Measurements from ENCODE around the gene RAX2. TPM values are rescaled to one million over a fixed set of nuclear protein-coding genes. Genes with fewer than 3 reads are reported as not detected.

The RAX2 gene
- total RNA-seq, result not detected in 2 replicates
- long read RNA-seq, result 0 reads

DNA sequence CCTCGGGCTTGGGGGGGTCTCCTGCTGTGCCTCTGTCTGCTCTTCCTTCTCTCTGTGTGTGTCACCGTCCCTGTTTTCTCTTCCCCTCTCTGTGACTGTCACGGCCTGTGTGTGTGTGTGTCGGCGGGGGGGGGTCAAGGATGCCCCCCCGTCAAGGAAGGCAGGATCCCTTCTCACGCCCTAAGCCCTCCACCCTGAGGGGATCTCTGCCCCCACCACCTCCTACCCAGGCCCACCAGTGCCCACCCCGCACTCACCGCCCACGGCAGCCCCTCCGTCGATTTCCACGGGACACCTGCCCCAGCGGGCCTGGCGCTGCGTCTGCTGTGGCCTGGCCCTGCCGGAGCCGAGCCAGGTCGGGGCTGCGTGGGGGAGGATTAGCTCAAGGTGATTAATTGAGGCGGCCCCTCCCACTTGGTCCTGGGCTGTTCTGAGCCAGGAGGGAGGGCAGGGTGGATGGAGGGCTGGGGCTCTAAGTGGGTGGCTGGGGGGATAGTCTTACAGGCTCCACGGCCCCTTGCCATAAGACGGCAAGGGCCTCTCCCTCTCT lies at the start of gene RAX2:
Gene RAX2 (minus strand): TSS at position 323 of the 550 bp plus-strand sequence. CDS start 486 bp downstream, outside the sequence.
- Mint-ChIP-seq H3K4me1 (no peaks in the 10 kb centered on the region), H3K27ac (ENCODE audit: unreplicated experiment) (no peak within 1 kb of the TSS), H3K36me3 (ENCODE audit: low read depth) (no peaks in the 10 kb centered on the region), H3K4me3 (peak within 1 kb of the TSS; percentile 38), H3K9me3 (no peaks in the 10 kb centered on the region), H3K27me3 (ENCODE audit: low read depth) (no peaks in the 10 kb centered on the region)
- no peak for DNase-seq (ENCODE audit: low read depth, low spot score)
- TF ChIP-seq, protein P1, sequence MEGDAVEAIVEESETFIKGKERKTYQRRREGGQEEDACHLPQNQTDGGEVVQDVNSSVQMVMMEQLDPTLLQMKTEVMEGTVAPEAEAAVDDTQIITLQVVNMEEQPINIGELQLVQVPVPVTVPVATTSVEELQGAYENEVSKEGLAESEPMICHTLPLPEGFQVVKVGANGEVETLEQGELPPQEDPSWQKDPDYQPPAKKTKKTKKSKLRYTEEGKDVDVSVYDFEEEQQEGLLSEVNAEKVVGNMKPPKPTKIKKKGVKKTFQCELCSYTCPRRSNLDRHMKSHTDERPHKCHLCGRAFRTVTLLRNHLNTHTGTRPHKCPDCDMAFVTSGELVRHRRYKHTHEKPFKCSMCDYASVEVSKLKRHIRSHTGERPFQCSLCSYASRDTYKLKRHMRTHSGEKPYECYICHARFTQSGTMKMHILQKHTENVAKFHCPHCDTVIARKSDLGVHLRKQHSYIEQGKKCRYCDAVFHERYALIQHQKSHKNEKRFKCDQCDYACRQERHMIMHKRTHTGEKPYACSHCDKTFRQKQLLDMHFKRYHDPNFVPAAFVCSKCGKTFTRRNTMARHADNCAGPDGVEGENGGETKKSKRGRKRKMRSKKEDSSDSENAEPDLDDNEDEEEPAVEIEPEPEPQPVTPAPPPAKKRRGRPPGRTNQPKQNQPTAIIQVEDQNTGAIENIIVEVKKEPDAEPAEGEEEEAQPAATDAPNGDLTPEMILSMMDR (conservative IDR thresholded peaks at IDR 0.05), result no peak

DNA sequence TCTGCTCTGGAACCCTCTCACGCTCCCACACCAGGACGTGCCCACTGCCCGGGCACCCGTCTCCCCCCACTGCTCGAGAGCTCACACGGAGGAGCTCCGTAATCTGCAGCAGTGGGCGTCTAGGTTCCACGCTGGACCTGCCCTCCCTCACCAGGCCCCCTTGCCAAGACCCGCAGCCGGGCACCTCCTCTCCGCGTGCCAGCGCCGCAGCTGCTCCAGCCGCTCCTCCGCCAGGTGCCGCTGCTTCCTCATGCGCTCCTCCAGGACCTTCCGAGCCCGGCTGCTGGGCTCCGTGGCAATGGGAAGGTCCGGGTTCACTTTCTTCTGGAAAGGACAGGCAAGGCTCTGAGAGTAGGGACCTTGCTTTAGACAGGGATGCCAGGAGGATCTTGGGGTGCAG lies 49.1 kb upstream of the RAX2 start:
- Mint-ChIP-seq H3K9me3 (no peaks in the 10 kb centered on the region), H3K27me3 (ENCODE audit: low read depth) (no peaks in the 10 kb centered on the region), H3K4me3 (no peak overlapping the region), H3K36me3 (ENCODE audit: low read depth) (no peaks in the 10 kb centered on the region), H3K4me1 (no peaks in the 10 kb centered on the region), H3K27ac (ENCODE audit: unreplicated experiment) (no peak overlapping the region)
- no peak for DNase-seq (ENCODE audit: low read depth, low spot score)
- TF ChIP-seq, protein P1 (conservative IDR thresholded peaks at IDR 0.05), result no peak

DNA sequence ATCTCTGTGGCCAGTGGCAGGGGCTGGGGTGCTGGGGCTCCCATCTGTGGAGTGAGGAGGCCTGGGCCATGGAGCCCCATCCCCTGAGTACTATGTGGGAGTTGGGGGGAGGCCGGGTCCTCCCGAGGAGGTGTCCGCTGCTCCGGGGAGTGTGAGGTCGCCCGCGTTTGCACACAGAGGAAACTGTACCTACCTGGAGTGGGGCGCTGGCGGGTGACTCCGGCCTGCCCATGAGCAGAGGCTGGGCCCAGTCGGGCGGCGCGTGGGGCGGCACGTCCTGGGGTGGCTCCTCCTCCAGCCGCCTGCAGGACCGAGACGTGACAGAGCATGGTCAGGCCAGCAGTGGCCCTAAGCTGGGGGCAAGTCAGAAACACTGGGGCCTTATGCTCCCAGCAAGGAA lies 48.0 kb upstream of the RAX2 start:
- Mint-ChIP-seq H3K27ac (ENCODE audit: unreplicated experiment) (no peak overlapping the region), H3K27me3 (ENCODE audit: low read depth) (no peaks in the 10 kb centered on the region), H3K4me1 (no peaks in the 10 kb centered on the region), H3K9me3 (no peaks in the 10 kb centered on the region), H3K36me3 (ENCODE audit: low read depth) (no peaks in the 10 kb centered on the region), H3K4me3 (no peak overlapping the region)
- no peak for DNase-seq (ENCODE audit: low read depth, low spot score)
- TF ChIP-seq, protein P1 (conservative IDR thresholded peaks at IDR 0.05), result no peak

DNA sequence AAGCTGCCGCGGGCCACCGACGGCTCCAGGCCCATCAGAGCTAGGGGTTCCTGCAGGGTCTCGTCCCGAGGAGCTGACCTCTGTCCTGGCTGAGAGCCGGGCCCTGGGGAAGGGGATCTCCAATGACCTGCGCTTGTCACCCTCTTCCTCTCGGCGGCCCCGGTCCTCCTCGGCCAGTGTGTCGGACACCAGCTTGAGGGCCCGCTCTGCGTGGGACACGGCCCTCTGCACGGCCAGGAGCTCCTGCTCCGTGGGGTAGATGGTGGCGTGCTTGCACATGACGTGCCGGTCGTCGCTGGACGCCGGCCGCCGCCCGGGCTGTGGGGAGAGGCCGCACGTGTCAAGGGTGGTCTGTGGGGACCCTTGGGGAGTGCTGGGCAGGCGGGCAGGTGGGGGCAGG lies 46.9 kb upstream of the RAX2 start:
- no peak for DNase-seq (ENCODE audit: low read depth, low spot score)
- H3K4me1 Mint-ChIP-seq, result no peaks in the 10 kb centered on the region
- no peak overlapping the region for H3K4me3 Mint-ChIP-seq
- H3K9me3 Mint-ChIP-seq, result no peaks in the 10 kb centered on the region
- TF ChIP-seq, protein P1 (conservative IDR thresholded peaks at IDR 0.05), result no peak
- no peaks in the 10 kb centered on the region for H3K27me3 Mint-ChIP-seq (ENCODE audit: low read depth)
- H3K36me3 Mint-ChIP-seq (ENCODE audit: low read depth), result no peaks in the 10 kb centered on the region
- H3K27ac Mint-ChIP-seq (ENCODE audit: unreplicated experiment), result no peak overlapping the region

DNA sequence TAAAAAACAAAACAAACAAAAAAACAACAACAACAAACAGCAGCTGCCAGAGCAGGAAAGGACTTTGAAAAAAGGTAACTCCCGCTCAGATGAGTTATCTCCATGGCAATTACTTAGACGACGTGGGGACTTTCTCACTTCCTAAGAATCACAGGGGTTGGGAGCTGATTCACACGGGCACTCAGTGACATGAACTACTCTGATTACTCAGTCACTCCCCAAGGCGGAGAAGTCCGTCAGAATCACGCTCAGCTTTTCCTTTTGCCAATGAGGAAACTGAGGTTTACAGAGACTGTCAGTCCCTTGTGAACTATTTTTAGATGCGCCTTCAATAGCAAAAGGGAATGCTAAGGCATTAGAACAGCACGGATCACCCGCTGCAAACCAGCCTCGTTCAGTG lies 46.4 kb upstream of the RAX2 start:
- no peaks in the 10 kb centered on the region for H3K36me3 Mint-ChIP-seq (ENCODE audit: low read depth)
- no peaks in the 10 kb centered on the region for H3K9me3 Mint-ChIP-seq
- no peak for DNase-seq (ENCODE audit: low read depth, low spot score)
- TF ChIP-seq, protein P1 (conservative IDR thresholded peaks at IDR 0.05), result no peak
- no peak overlapping the region for H3K4me3 Mint-ChIP-seq
- no peaks in the 10 kb centered on the region for H3K27me3 Mint-ChIP-seq (ENCODE audit: low read depth)
- no peak overlapping the region for H3K27ac Mint-ChIP-seq (ENCODE audit: unreplicated experiment)
- H3K4me1 Mint-ChIP-seq, result no peaks in the 10 kb centered on the region

All from neural crest cell (in vitro differentiated cells).